NCI-H1436 (cell line): ENCODE data around the gene ACAP3.
A peak's percentile ranks its signal among the peaks of the same experiment; 100 is the strongest.

ENCODE experiments used
- DNase-seq: peaks from one replicate; lab custom pipeline; 2025; lab: John Stamatoyannopoulos, UW

Gene ACAP3, protein sequence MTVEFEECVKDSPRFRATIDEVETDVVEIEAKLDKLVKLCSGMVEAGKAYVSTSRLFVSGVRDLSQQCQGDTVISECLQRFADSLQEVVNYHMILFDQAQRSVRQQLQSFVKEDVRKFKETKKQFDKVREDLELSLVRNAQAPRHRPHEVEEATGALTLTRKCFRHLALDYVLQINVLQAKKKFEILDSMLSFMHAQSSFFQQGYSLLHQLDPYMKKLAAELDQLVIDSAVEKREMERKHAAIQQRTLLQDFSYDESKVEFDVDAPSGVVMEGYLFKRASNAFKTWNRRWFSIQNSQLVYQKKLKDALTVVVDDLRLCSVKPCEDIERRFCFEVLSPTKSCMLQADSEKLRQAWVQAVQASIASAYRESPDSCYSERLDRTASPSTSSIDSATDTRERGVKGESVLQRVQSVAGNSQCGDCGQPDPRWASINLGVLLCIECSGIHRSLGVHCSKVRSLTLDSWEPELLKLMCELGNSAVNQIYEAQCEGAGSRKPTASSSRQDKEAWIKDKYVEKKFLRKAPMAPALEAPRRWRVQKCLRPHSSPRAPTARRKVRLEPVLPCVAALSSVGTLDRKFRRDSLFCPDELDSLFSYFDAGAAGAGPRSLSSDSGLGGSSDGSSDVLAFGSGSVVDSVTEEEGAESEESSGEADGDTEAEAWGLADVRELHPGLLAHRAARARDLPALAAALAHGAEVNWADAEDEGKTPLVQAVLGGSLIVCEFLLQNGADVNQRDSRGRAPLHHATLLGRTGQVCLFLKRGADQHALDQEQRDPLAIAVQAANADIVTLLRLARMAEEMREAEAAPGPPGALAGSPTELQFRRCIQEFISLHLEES

DNA sequence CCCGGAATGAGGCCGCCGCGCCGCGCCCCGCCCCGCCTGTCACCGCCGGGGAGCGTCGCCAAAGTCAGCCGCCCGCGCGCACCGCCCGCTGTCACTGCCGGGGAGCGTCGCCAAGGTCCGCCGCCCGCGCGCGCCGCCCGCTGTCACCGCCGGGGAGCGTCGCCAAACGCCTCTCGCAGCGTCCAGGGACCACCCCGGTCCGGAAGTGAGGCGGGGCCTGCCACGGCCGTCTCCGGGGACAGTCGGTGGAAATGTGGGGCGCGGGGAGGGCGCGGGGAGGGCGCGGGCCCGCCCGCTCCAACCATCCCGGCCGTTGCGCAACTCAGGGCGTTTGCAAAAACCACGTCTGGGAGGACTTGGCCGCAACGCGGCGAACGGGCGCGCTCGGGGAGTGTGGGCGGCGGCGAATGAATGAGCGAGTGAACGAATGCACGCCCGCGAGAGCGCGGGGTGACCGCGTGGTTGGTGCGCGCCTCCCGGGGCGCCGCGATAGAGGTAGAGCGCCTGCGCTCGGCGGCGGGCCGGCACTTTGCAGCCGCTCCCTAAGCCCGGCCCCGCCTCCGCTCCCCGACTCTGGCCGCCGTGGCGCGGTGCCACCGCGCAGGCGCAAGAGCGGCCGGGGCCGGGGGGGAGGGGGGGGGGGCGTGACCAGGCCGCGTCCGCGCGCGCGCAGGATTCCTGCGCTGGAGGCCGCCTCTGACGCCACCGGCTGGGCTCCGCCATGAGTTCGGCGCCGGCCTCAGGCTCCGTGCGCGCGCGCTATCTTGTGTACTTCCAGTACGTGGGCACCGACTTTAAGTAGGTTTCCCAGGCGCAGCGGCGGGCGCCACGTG, at the start of gene ACAP3, which contains the start of gene PUSL1:
Gene ACAP3, minus strand, starts transcription at position 8 of the 833 bp plus-strand sequence. CDS start 115 bp downstream, outside the sequence.
Gene PUSL1, plus strand, starts transcription at position 675 of the 833 bp plus-strand sequence. Its CDS starts 47 bp downstream, at position 722.
- peak; percentile 86 for DNase-seq

DNA sequence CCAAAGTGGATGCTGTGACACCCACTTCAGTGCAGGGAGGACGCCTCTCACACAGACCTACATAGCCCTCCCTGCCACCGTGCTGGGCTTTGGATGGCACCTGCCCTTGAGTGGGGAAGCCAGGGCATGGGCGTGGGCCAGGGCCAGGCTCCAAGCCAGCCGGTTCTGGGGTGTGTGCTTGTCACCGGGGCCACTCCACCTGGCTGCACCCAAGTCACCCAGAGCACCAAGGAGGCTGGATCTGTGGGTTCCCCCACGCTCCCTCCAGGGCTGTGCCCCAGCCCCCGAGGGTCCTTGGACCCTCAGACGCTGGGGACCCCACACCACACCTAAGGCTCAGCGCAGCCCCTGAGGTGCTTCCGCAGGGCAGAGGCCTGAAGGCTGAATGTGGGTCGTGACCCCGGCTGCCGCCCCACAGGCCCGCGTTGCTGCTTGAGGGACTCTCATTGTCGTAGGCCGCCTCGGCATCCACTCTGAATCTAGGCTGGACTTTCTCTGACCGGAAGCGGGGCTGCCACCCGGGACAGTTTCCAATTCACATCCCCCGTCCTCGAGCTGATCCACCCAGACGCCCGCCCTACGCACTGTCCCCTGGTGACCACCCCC, 49.2 kb upstream of the ACAP3 start:
- DNase-seq = no peak

DNA sequence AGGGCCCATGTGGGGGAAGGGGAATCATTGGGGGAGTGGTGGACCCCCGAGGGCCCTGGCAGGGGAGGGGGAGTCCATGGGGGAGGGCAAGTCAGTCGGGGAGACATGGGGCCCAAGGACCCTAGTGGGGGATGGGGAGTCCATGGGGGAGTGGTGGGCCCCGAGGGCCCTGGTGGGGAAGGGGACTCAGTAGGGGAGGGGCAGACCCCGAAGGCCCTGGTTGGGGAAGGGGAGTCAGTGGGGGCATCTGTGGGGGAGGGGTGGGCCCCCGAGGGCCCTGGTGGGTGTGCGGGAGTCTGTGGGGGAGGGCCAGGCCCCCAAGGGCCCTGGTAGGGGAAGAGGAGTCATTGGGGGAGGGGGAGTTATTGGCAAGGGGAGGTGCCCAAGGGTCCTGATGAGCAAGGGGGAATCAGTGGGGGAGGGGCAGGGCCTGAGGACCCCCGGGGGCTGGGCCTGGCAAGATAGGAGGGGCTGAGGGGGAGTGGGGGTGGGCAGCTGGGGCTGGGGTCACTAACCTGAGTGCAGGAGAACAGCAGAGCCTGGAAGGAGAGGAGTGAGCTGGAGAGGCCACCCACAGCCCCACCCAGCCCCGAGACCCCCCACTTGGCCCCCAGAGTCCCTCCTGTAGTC, 48.6 kb upstream of the ACAP3 start:
- DNase-seq = no peak

DNA sequence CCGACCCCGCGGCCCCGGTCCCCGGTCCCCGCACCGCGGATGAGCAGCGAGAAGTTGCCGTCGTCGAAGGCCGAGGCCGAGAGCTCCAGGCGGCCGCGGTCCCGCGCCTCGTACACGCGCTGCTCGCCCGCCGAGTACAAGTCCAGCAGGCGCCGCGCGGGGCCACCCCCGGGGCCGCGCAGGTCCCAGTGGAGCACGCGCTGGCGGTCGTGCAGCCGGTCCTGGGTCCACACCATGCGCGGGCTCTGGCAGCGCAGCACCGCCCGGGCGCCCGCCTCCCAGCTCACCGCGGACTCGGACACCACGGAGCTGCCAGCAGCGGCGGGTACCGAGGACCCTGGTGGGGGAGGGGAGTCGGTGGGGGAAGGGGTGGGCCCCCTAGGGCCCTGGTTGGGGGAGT, 47.7 kb upstream of the ACAP3 start:
- peak; percentile 11 for DNase-seq

DNA sequence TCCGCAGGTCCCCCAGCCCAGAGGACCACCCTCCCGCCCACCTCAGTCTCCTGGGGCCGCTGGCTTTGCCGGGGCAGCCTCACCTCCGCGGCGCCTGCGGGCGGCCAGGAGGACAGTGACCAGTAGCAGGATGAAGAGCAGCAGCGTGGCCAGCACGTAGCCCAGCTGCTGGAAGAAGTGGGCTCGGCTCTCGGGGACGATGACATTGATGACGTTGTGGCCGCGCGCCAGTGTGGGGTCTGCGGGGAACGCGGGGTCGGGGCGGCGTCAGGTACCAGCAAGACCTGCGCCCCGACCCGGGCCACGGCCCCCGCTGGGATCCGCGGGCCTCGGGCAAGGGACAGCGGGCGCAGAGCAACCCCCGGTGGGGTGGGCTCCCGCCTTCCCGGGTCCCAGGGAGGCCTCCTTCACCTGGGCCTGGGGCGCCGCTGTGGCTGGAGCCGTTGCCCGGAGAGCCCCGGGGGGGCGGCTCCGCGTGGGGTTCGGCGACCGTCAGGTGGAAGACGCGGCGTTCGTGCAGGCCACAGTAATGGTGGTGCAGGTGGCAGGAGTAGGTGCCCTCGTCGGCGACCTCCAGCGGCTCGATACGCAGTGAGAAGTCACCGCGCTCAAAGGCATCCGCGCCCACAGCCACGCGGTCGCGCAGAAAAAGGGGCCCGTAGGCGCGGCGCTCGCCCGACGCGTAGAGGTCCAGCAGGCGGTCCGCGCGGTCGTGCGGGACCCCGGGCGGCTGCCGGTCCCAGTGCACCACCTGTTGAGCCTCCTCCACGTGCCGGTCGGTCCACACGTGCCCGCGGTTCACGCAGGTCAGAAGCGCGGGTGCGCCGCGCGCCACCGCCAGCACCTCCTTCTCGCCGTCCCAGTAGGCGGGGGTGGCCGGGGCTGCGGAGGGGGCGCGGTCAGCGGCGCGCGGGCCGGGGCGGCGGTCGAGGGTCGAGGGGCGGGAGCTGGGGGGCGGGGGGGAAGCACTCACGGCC, 46.8 kb upstream of the ACAP3 start:
- DNase-seq = no peak

DNA sequence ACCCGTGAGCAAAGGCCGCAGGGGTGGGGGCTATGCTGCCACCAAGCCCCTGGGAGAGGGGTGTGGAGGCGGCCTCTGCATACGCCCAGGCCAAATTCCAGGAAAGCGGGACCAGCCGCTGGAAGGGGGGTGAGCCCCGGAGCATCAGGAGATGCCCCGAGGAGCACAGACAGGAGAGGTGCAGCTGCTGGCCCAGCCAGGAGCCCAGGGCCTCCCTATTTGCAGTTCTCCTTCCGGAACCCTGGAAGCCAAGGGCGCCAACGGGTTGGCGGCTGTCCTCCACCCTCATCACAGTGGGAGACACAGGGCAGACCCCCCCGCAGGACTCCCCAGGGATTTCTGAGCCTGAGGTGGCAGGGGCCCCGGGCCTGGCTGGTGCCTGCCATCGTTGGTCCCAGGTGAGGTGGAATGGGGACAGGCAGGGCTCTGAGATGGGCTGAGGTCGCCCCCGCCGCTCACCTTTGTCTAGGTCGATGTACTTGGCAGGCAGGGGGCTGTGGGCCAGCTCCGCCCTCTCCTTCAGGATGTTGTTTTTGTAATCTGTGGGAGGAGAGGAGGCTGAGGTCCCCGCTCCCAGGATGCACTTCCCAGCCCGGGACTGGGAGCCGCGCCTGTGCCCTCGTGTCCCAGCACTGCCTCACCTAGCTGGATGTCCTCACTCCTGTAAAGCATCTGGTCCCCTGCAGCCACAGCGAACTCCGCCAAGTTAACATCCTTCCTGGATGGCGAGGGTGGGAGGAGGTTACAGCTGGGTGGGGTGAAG, 45.8 kb upstream of the ACAP3 start:
- DNase-seq = no peak

DNA sequence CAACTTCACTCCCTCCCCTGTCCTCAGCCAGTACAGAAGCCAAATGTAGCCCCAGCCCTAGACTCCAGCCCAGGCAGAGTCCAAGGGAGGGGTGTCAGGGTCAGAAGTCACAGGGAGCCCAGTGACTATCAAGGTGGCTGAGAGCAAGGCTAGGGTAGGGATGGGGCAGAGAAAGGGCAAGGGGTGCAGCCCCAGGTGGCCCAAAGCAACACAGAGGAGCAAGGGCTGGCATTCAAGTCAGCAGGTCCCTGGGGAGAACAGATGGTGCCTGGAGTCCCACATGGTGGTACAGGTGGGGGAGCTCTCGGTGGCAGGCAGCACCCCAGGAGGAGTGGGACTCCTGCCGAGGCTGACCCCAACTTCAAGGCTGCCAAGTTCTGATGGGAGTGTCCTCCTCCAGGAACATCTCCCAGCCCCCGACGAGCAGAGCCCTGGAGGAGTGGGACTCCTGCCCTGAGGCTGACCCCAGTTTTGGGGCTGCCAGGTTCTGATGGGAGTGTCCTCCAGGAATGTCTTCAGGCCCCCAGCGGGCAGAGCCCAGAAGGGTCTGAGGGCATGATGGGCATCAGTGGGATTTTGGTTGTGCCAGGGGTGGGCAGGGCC, 45.2 kb upstream of the ACAP3 start:
- DNase-seq = peak; percentile 15

DNA sequence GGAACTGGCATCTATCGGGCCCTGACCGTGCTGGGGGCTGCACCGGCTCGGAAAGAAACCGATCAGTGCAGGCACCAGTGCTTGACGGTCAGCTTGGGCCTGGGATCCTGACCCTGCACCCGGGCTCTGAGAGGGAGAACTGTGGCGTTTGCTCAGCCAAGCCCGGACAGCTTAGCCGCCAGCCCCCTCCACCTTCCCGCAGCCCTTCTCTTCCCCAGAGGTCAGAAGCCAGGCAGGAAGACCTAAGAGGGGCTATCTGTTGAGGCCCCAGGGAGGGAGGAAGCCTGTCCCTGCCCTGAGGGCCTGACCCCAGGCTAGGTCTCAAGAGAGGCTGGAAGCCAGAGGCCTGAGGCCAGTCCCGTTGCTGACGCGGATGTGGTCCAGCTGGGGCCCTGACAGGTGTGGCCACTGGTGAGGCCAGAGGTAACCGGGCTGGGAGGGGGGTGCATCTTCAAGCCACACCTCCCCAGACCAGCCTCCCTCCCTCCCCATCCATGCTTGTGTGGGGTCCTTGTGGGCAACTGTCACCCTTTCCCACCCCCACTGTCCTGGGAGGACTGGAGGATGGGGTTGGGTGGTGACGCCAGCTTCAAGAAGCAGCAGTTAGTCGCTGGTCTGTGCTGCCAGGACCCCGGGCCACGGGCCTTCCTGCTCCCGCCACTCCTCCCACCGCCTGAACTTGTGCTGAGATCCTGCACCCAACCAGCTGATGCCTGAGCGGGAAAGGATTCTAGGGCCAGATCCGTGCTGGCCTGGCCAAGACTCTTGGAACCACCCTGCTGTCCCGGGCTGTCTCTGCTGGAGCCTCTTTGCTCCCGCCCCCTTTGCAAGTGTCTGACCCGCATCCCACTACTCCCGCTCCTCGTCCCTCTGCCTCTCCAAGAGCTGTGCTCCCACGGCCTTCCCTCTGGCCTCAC, 44.0 kb upstream of the ACAP3 start:
- DNase-seq = no peak

DNA sequence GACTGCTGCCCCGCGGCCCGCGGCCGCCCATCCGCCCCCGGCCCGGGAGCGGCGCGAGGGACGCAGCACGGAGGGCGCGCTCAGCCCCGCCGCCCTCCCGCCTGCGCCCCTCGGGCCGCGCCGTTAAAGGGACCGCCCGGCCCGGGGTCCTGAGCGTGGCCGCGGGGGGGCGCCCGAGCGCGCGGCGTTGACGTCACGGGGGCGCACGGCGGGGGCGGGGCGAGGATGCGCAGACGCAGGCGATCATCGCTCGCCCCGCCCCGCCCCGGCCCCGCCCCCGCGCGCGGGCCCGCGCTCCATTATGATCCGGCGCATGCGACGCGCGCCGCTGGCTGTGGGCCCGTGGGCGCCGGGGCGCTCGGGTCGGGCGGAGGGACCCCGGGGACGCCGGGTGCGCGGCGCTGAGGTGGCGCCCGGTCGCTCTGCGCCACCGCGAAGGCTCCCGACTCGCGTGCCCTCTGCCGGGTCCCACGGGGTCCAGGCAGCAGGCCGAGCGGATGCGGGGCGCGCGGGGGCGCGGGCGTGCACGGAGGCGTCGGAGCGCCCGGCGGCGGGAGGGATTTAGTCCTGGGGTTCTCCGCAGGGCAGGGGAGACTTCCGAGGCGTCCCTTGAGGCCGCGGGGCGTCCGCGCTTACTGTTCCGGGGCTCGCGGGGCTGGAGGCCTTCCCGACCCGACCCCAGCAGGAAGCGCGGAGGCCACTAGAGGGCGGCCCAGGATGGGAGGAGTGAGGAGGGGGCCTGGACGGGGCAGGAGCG, 41.7 kb upstream of the ACAP3 start, which contains the start of gene DVL1:
Gene DVL1, minus strand, starts transcription at position 163 of the 757 bp plus-strand sequence. CDS start 353 bp downstream, outside the sequence.
- peak; percentile 52 for DNase-seq

DNA sequence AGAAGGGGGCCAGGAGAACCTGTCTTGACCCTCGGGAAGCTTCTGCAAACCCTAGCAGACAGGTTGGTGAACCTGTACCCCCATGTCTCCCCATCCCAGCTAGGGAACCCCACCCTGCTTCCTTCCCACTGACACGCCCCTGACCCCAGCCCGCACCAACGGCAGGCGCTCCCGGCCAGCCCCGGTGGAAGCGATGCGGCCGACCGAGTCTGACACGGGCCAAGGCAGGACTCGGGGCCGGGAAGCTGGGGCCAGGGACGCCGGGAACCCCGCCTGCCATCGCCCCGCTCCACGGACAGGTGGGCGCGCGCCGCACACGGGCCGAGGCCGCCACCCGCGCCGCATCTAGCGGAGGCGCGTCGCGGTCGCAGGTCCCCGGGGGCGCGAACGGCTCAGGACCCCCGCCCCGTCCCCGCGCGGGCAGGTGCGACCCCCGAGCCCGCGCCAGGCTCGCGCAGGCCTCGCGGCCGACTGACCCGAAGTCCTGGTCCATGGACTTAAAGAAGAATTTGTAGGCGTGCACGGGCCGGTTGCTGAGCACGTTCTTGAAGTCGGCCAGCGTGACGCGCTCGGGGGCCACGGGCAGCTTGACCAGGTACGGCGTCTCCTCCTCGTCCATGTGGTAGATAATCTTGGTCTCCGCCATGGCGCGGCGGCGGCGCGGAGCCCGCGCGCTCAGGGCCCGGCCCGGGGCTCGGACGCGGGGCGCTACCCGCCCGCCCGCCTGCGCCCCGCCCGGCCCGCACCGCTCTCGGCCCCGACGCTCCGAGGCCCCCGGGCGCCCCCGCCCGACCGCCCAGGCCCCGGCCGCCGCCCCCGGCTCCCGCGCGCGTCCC, 40.9 kb upstream of the ACAP3 start:
- no peak for DNase-seq

DNA sequence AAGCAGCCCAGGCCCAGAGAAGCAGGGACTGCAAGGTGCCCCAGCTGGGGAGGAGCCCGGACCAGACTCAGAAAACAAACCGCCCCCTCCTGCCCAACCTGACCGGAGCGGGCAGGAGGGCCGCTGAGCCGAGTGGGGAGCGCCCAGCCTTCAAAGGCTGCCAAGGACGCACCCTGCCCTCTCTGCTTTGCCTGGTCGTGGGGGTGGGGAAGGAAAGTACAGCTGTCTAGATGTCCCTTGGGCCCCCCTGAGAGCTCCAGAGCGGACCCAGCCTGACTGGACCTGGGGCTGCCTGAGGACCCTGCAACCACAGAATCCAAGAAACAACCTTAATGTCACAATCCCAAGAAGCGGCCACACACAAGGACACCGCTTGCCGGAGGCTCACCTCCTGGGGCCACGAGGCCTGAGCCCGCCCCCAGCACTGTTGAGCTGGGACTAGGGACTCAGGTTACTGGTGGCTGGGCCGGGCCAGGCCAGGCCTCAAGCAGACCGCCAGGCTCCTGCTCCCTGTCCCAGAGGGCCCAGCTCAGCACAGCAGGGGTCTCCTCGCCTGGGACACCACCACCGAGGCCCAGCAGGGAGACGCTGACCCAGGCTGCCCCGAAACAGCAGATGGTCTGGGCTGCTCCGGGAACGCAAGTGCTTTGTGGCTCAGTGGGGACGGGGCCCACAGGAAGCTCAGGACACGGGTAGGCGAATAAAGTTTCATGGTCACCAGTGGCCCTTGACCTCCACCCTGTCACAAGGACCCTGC, 40.1 kb upstream of the ACAP3 start:
- no peak for DNase-seq

DNA sequence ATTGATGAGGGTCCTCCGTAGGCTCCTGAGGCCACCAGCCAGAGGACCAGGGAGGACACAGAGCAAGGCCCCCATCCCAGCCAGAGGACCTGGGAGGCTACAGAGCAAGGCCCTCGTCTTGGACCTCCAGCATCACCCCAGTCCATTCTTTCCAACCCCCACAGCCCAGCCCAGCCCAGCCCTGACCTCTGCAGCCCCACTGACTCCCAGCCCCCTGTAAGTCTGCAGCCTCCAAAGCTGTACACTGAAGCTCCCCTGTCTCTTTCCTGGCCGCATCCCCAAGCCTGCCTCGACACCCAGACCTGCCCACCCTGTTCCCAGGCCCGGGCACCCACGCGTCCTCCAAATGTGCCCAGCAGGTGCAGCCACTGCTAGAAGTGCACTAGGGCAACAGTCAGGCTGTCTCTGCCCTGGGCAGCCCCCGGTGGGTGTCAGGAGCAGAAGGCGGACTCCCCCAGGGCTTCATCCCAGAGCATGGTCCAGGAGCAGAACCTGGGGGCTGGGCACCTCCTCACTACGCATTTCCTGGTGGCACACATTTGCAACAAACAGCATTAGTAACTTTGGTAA, 39.4 kb upstream of the ACAP3 start:
- DNase-seq = no peak

DNA sequence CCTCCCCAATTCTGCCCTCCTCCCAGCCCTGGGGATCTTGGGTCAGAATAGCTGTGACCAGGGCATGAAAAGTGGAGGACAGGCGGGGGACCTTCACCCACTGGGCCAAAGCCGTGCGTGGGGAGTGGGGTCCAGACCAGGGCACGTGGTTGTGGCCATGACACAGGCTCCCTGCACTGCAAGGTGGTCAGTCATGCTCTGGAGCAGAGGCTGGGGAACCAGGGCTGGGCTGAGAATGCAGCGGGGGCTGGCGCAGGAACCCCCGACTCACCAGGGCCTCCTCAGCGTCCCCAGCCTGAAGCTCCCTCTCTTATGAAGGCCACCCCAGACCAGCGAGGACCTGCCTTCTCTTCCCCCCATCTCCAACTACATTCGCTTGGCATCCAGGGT, 38.8 kb upstream of the ACAP3 start:
- no peak for DNase-seq

DNA sequence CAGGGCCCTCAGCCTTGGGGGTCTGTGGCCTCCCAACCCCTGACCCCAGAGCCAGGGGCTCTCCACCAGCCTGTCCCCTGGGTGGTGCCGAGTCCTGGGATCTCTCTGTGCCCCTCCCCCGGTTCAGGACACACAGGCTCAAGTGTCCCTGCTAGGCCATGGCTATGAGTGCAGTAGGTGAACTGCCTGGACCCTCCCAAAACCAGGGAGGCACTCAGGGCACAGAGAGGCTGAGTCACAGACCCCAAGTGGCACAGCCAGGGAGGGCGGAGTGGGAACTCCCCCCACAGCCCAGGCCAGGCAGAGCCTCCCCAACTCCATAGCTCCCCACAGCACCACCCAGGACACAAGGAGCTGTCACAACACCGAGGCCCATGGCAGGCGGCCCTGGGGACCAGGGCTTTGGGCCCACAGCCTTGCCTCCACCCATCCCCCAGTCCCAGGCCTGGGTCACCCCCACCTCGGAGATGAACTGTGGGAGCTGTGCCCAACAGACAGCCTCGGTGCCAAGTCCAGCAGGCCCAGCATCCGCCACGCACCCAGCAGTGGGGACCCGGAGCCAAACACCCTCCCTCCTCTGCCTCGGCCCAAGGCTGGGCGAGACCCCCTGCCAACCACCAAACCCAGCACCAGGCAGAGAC, 38.2 kb upstream of the ACAP3 start:
- DNase-seq = no peak
